ENCODE results near the gene SOX10. TPM values are rescaled to one million over a fixed set of nuclear protein-coding genes. Genes with fewer than 3 reads are reported as not detected.
"Not testable (repeated sequence)": the region's sequence is repeated elsewhere in the genome, so short reads cannot be mapped to it uniquely, and the experiment has no call there.

Gene SOX10
- total and polyA plus RNA-seq, 7 donors, result 0.10 to 0.36 (median 0.18) TPM; not detected in 2

DNA sequence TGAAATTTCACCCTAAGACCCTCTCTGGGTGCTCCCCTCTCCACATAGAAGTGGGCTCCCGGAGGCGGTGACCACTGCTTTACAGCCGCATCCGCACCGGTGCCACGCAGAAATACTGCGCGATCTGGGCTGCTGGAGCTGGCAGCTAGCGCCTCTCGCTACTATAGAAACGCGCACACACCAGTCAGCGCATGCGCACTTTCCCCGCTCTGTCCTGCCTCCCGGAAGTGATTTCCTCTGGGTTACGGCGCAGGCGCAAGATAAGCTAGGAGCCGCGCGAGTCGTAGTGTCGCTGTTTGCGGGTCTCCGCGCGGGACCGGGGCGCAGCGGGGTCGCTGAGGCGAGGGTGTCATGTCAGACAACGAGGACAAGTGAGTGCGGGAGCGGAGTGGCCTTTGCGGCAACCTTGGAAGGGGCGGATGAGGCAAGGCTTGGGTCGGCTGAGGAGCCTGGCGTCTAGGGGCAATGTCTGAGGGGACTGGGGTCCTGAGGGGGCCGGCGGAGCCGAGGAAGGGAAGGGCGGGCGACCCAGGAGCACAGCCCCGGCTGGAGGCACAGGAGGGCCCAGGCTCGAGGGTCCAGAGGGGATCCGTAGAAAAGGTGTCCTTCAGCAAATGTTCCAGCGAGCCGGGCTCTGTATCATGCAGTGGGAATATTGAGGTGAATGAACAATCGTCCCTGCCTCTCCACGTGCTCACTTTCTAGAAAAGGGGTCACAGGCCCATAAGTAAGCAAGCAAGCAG lies 30.7 kb downstream of the SOX10 start, which contains the start of the genes C22orf23 and POLR2F:
C22orf23 (minus strand) TSS at position 165 of the 743 bp plus-strand sequence. CDS start 452 bp downstream, outside the sequence.
POLR2F (plus strand) TSS at position 263 of the 743 bp plus-strand sequence; CDS start at position 352, 89 bp downstream.
- 0 to 1% (median 0%) methylated on average over 52 of the region's 52 CpGs for WGBS, 3 donors
- H3K27ac ChIP-seq, result peak within 1 kb of the TSS; percentile 81
- H3K27me3 ChIP-seq (ENCODE audit: insufficient read depth in 3 of 3, low read length in 2 of 3), result no peaks in the 10 kb centered on the region
- TF ChIP-seq, protein P1, sequence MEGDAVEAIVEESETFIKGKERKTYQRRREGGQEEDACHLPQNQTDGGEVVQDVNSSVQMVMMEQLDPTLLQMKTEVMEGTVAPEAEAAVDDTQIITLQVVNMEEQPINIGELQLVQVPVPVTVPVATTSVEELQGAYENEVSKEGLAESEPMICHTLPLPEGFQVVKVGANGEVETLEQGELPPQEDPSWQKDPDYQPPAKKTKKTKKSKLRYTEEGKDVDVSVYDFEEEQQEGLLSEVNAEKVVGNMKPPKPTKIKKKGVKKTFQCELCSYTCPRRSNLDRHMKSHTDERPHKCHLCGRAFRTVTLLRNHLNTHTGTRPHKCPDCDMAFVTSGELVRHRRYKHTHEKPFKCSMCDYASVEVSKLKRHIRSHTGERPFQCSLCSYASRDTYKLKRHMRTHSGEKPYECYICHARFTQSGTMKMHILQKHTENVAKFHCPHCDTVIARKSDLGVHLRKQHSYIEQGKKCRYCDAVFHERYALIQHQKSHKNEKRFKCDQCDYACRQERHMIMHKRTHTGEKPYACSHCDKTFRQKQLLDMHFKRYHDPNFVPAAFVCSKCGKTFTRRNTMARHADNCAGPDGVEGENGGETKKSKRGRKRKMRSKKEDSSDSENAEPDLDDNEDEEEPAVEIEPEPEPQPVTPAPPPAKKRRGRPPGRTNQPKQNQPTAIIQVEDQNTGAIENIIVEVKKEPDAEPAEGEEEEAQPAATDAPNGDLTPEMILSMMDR (IDR thresholded peaks at IDR 0.05), result no peak
- peaks cover 0 to 22% of the 10 kb centered on the region in 2 donors for H3K36me3 ChIP-seq (ENCODE audit: insufficient read depth in 1 of 2, low read depth in 1 of 2)
- intact Hi-C loops (cut with DNase I), result no loop called here
- peak within 1 kb of the TSS; percentile 99 for H3K4me3 ChIP-seq
- H3K9me3 ChIP-seq, result no peaks in the 10 kb centered on the region
- H3K4me1 ChIP-seq, result peaks cover 22% of the 10 kb centered on the region
- DNase-seq (peak; percentile 96 to 99), ATAC-seq (peak; percentile 92 to 98 (median 96))

DNA sequence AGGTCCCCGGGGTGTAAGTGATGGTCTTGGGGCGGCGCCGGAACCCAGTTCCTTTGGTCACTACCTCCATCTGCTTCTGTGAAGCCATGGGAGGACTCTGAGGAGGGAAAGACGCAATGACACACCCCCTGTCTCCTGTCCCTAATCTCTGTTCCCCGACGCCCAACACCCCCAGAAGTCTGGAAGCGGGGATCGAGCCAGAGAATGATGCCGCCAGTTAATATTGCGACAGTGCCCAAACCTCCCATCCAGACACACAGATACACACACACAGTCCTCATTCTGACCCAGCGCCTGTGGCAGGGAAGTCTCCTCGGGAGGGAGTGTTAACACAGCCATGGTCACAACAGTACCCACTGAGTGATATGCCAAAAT lies 31.3 kb downstream of the SOX10 start:
- intact Hi-C loops (cut with DNase I), result no loop called here
- peak in 1 of 2 donors; percentile 38 for DNase-seq

DNA sequence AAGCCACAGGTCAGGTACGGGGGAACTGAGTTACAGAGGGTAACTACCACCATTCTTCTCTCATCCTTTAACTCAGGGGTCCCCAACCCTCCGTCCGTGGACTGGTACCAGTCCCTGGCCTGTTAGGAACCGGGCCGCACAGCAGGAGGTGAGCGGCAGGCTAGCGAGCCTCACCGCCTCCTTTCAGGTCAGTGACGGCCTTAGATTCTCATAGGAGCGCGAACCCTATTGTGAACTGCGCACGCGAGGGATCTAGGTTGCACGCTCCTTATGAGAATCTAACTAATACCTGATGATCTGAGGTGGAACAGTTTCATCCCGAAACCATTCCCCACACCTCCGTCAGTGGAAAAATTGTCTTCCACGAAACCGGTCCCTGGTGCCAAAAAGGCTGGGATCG lies 31.7 kb downstream of the SOX10 start:
- 12 to 16% (median 13%) methylated on average over 20 of the region's 20 CpGs for WGBS, 3 donors
- H3K36me3 ChIP-seq (ENCODE audit: insufficient read depth in 1 of 2, low read depth in 1 of 2), result peaks cover 0 to 12% of the 10 kb centered on the region in 2 donors
- H3K4me1 ChIP-seq, result peaks cover 22% of the 10 kb centered on the region
- peak overlapping the region; percentile 99 for H3K4me3 ChIP-seq
- H3K27me3 ChIP-seq (ENCODE audit: insufficient read depth in 3 of 3, low read length in 2 of 3); H3K9me3 ChIP-seq; H3K27ac ChIP-seq; intact Hi-C loops (cut with DNase I); DNase-seq: not testable (repeated sequence)
- ATAC-seq, result peak in 1 of 4 donors; percentile 14

More for the DNA sequence above, 31.3 kb downstream of the SOX10 start:
- ATAC-seq, result peak in 3 of 4 donors; percentile 4 to 59 (median 12)
- TF ChIP-seq, protein P1 (IDR thresholded peaks at IDR 0.05), result no peak
- H3K27ac ChIP-seq, result peak overlapping the region; percentile 81
- peak overlapping the region; percentile 99 for H3K4me3 ChIP-seq
- WGBS, 3 donors, result 1% methylated on average over 13 of the region's 13 CpGs
- H3K27me3 ChIP-seq (ENCODE audit: insufficient read depth in 3 of 3, low read length in 2 of 3), result no peaks in the 10 kb centered on the region
- H3K4me1 ChIP-seq, result peaks cover 22% of the 10 kb centered on the region
- H3K36me3 ChIP-seq (ENCODE audit: insufficient read depth in 1 of 2, low read depth in 1 of 2), result peaks cover 0 to 17% of the 10 kb centered on the region in 2 donors
- no peaks in the 10 kb centered on the region for H3K9me3 ChIP-seq

DNA sequence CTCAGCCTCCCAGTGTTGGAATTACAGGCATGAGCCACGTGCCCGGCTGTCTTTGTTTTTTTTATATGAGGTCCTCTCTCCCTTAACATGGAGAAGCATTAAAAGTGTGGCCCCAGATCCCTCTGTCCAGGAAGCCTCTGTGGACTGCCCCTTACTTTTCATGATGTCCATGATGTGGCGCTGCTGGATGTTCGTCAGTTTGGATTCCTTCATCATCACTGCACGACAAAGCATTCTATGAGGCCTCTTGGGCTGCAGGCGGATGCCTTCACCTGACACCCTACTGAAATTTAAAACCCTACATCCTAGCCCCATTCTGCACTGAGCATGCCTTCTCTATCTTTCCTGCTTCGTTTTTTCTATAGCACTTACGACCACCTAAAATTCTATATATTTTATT lies 33.0 kb downstream of the SOX10 start:
- no peak for DNase-seq
- no peak for ATAC-seq
- intact Hi-C loops (cut with DNase I), result no loop called here
- Histone ChIP-seq H3K36me3 (ENCODE audit: insufficient read depth in 1 of 2, low read depth in 1 of 2) (peaks cover 0 to under 1% of the 10 kb centered on the region in 2 donors), H3K27ac (no peak overlapping the region), H3K9me3 (no peaks in the 10 kb centered on the region), H3K27me3 (ENCODE audit: insufficient read depth in 3 of 3, low read length in 2 of 3) (no peaks in the 10 kb centered on the region), H3K4me3 (no peak overlapping the region), H3K4me1 (peaks cover 16% of the 10 kb centered on the region)
- TF ChIP-seq, protein P1 (IDR thresholded peaks at IDR 0.05), result no peak
- 44 to 56% (median 56%) methylated on average over 8 of the region's 8 CpGs for WGBS, 3 donors

DNA sequence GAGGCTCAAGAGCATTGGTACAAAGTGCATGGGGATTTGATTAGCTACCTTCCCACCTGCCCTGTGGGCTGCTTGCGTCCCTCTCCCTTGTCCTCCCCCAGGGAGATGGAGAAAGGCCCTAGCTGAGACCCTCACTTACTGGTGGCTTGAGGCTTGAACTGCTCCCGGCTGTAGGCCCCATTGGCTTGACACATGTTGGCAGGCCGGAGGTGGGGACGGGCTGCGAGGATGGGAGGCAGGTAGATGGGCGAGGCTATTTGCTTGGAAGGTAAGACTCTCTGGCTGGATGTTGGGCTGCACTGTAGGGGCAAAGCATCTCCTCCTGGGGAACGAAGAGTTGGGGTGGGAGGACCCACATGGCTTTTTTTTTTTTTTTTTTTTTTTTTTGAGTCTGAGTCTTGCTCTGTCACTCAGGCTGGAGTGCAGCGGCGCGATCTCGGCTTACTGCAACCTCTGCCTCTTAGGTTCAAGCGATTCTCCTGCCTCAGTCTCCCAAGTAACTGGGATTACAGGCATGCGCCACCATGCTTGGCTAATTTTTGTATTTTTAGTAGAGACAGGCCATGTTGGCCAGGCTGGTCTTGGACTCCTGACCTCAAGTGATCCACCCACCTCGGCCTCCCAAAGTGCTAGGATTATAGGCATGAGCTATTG lies 37.1 kb downstream of the SOX10 start:
- ATAC-seq; H3K36me3 ChIP-seq (ENCODE audit: insufficient read depth in 1 of 2, low read depth in 1 of 2); DNase-seq; H3K9me3 ChIP-seq; intact Hi-C loops (cut with DNase I); H3K27me3 ChIP-seq (ENCODE audit: insufficient read depth in 3 of 3, low read length in 2 of 3); H3K27ac ChIP-seq; H3K4me1 ChIP-seq; H3K4me3 ChIP-seq: not testable (repeated sequence)
- 89 to 90% (median 89%) methylated on average over 14 of the region's 14 CpGs for WGBS, 3 donors

DNA sequence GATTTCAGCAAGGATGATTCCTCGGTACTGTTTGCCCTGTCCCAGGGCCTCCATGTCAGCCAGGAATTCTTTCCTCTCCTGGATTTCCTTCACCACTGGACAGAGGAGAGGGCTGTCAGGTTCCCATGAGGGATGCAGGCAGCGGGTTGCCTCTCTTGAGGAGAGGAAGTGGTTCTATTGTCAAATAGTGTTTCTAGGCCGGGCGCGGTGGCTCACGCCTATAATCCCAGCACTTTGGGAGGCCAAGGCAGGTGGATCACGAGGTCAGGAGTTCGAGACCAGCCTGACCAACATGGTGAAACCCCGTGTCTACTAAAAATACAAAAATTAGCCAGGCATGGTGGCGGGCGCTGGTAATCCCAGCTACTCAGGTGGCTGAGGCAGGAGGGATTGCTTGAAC lies 39.9 kb downstream of the SOX10 start:
- H3K4me1 ChIP-seq; H3K27ac ChIP-seq; H3K27me3 ChIP-seq (ENCODE audit: insufficient read depth in 3 of 3, low read length in 2 of 3); H3K9me3 ChIP-seq; intact Hi-C loops (cut with DNase I); DNase-seq; ATAC-seq; H3K4me3 ChIP-seq: not testable (repeated sequence)
- peaks cover 3 to 31% of the 10 kb centered on the region in 2 donors for H3K36me3 ChIP-seq (ENCODE audit: insufficient read depth in 1 of 2, low read depth in 1 of 2)
- 85 to 93% (median 90%) methylated on average over 10 to 11 of the region's 11 CpGs for WGBS, 3 donors
